IPS DF 6.9 (cell line): ENCODE results near the gene SIAH2.

Source experiments
- DNase-seq: peaks from one replicate; pipeline ENCODE4 v3.0.0-alpha.2; 2013; ENCODE audit warnings: low read depth, low spot score
- H3K27ac ChIP-seq: one replicate; pipeline ENCODE4 v1.5.1; 2013; ENCODE audit warnings: low read length, control low read depth
- H3K27me3 ChIP-seq: 2 replicates; pipeline ENCODE4 v1.6.1; 2013; ENCODE audit warnings: mild to moderate bottlenecking, low read length; ENCODE audit not compliant: control insufficient read depth, insufficient read depth
- H3K36me3 ChIP-seq: 2 replicates; pipeline ENCODE4 v1.6.1; 2013; ENCODE audit warnings: low read length; ENCODE audit not compliant: control insufficient read depth, insufficient read depth
- H3K4me1 ChIP-seq: 2 replicates; pipeline ENCODE4 v1.6.1; 2013; ENCODE audit warnings: low read length; ENCODE audit not compliant: control insufficient read depth, insufficient read depth
- H3K4me3 ChIP-seq: 2 replicates; pipeline ENCODE4 v1.5.1; 2013; ENCODE audit warnings: mild to moderate bottlenecking, low read length
- H3K9me3 ChIP-seq: 2 replicates; pipeline ENCODE4 v1.6.1; 2013; ENCODE audit warnings: low read length, inconsistent platforms; ENCODE audit not compliant: control insufficient read depth, insufficient read depth
- WGBS: extraction: QIAGEN DNeasy Blood & Tissue Kit; methylation state at CpG from one replicate; pipeline ENCODE4 v1.1.7; 2013; ENCODE audit warnings: mixed read lengths, missing lambda C conversion rate; ENCODE audit not compliant: insufficient read length, insufficient coverage; 5-methylcytosine and 5-hydroxymethylcytosine counted together

SIAH2 gene

DNA sequence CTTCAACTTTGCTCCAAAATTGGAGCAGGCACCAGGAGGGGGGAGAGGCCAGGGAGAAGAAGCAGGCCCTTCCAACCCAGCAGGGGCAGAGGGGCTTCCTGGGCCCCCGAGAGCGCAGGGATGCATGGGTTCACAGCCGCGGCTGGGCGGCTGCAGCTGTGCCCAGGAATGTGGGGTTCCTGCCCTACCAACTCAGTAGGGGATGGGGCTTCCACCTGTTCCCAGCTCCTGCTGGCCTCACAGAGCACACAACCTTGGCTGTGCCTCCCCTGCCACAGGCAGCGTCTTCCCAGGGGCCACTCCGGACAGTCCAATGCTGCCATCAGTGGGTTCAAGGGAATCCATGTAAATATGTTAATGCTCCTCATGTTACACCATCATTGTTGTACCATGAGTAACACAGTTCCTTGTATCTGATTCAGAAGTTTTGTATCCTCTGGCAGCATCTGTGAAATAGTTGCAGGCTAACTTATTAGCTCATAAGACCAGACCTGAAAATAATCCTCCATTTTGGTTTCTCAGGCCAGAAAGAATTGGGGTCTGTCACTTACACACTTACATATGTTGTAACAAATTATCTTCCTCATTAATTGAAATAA is 12.1 kb upstream of the SIAH2 start:
- Histone ChIP-seq H3K4me3 (no peak overlapping the region), H3K27me3 (no peaks in the 10 kb centered on the region), H3K4me1 (no peaks in the 10 kb centered on the region), H3K9me3 (no peaks in the 10 kb centered on the region), H3K36me3 (no peaks in the 10 kb centered on the region), H3K27ac (no peak overlapping the region)
- WGBS = no CpG with 5 or more reads among the region's 7 CpGs
- DNase-seq = no peak

DNA sequence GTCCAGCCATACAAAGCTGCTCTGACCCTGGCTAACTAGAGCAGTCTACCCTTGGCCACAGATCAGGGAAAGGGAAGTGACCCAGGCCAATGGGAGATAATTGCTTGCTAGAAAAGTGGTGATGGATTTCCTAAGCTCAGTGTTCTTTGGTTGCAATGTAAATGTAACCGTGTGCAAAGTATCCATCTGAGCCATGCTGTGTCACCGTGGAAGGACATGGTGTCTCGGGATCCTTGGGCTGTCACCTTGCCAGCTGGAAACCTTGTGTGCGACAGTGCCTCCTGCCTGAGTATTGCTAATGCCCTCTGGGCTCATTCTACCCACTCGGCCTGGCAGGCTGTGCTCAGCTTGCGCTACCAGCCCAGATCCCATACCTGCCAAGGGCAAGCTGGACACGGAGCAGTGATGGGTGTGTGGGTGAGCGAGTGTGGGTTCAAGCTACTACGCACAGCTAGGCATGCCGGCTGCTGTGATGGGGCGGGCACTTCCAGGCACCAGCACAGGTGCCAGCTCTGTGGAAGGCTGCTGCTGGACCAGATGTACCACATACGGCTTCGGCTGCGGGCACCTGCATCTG is 10.7 kb upstream of the SIAH2 start:
- DNase-seq = no peak
- no CpG with 5 or more reads among the region's 14 CpGs for WGBS
- H3K27ac ChIP-seq = no peak overlapping the region

DNA sequence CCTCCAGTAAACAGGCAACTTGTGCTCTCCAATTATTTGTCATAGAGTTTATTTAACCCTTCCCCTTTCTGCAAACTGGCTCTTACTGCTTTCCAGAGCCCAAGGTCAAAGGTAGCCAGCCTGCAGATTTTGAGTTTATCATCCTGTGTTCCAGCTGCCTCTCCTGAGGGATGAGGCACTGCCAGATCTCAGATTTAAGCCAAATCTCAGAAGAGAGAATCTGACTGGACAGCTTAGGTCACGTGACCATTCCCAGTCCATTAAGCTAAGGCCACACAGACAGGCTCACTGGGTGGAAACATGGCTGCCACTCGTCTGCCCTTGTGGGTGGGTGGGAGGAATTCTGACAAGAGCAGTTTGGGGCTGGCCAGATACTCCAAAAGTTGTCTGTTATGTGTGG is 8.6 kb upstream of the SIAH2 start:
- Histone ChIP-seq H3K9me3 (no peaks in the 10 kb centered on the region), H3K27me3 (no peaks in the 10 kb centered on the region), H3K36me3 (no peaks in the 10 kb centered on the region), H3K4me3 (no peak overlapping the region), H3K27ac (no peak overlapping the region), H3K4me1 (no peaks in the 10 kb centered on the region)
- DNase-seq = no peak
- no CpG with 5 or more reads among the region's 2 CpGs for WGBS

More for the DNA sequence above, 10.7 kb upstream of the SIAH2 start:
- H3K9me3 ChIP-seq = no peaks in the 10 kb centered on the region
- H3K27me3 ChIP-seq = no peaks in the 10 kb centered on the region
- H3K36me3 ChIP-seq = no peaks in the 10 kb centered on the region
- no peak overlapping the region for H3K4me3 ChIP-seq
- no peaks in the 10 kb centered on the region for H3K4me1 ChIP-seq

DNA sequence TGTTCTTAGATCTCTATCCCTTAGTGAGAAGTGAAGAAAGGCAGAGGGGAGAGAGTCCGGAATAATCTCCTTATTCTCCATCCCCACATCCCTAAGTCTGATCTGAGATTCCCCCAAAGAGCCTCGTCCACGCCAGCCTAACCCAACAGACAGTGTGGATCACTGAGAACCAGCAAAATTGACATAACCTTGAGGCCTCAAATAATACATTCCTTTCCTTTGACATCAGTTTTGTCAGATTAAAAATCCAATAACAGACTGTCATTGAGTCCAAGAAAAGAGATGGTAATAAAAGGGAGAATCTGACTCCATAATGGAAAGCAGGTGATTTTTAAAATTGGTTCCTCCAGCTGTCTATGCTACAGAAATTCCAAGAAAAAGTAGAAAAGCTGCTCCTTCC is 7.7 kb upstream of the SIAH2 start:
- Histone ChIP-seq H3K9me3 (no peaks in the 10 kb centered on the region), H3K4me1 (peaks cover 4% of the 10 kb centered on the region; the same call in 1 of the 2 replicates), H3K36me3 (no peaks in the 10 kb centered on the region), H3K27me3 (no peaks in the 10 kb centered on the region), H3K4me3 (no peak overlapping the region), H3K27ac (no peak overlapping the region)
- no peak for DNase-seq
- WGBS = no CpG with 5 or more reads among the region's 3 CpGs

DNA sequence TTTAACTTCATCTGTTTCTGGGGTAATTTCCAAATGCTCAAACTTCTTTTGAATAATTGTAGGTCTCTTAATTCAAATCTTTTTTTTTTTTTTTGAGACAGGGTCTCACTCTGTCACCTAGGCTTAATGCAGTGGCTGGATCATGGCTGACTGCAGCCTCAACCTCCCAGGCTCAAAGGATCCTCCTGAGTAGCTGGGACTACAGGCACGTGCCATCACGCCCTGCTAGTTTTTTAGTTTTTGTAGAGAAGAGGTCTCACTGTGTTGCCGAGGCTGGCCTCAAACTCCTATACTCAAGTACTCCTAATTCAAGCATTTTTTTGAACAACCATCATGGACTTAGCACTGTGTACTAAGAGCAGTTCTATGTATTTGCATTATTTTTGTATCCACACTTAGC is 3.8 kb upstream of the SIAH2 start:
- Histone ChIP-seq H3K27me3 (peaks cover 2% of the 10 kb centered on the region; the same call in 1 of the 2 replicates), H3K4me3 (no peak overlapping the region), H3K36me3 (no peaks in the 10 kb centered on the region; the same call in 1 of the 2 replicates), H3K4me1 (peaks cover 4% of the 10 kb centered on the region; the same call in 1 of the 2 replicates), H3K9me3 (no peaks in the 10 kb centered on the region), H3K27ac (no peak overlapping the region)
- no peak for DNase-seq
- WGBS = no CpG with 5 or more reads among the region's 3 CpGs

DNA sequence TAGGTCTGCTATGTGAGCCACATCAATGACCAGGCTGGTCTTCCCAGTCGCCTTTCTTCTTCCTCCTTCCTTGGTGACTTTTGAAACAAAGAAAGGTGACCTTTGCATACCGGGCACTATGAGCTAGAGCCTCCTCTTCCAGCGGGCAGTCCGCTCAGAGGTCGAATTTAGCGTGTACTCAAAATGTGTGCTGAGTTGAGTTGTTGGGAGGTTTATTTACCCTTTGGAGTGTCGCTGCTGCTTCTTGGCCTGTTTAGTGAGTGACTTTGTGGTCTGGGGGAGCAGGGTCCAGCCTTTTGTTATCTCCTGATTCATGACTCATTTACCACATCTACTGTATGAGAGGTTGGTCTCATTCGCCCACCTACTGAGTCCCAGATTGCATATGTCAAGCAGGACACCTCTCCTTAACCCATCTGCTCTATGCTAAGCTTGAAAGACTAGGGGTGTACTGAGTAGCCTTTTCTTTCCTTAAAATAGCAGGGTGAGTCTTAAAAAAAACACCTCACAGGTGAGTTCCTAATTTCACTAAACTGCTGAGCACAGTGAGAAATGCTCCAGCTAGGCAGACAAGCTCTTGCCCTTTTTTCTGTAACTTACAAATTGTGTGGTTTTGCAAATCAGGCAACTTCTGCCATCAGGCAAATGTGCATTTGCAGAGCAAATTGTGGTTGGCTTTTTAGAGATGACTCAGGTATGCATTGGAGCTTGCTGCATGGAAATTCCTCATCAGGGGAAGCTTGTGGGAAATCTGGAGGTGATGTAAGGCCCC is 3.2 kb upstream of the SIAH2 start:
- H3K4me1 ChIP-seq = peaks cover 4% of the 10 kb centered on the region; the same call in 1 of the 2 replicates
- H3K27me3 ChIP-seq = peaks cover 2% of the 10 kb centered on the region; the same call in 1 of the 2 replicates
- no peak for DNase-seq
- H3K36me3 ChIP-seq = no peaks in the 10 kb centered on the region; the same call in 1 of the 2 replicates
- H3K27ac ChIP-seq = no peak overlapping the region
- H3K9me3 ChIP-seq = no peaks in the 10 kb centered on the region
- WGBS = no CpG with 5 or more reads among the region's 8 CpGs
- no peak overlapping the region for H3K4me3 ChIP-seq

DNA sequence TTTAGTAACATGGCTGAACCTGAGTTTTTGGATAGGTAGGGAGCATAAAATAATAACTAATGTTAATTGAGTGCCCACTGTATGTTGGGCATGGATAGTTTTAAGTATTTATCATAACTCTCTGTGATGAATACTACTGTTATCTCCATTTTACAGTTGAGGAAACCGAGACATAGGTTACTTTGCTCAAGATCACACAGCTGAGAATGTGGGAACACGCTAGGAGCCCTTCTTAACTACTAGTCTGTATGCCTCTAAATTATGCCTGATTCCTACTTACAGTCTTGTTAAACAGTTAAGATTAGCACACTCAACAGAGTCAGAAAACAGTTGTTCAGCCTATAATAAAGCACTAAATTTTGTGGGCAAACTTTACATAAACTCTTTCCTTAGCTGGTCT is 2.0 kb upstream of the SIAH2 start:
- Histone ChIP-seq H3K4me1 (peaks cover 4% of the 10 kb centered on the region; the same call in 1 of the 2 replicates), H3K36me3 (no peaks in the 10 kb centered on the region; the same call in 1 of the 2 replicates), H3K27me3 (peaks cover 2% of the 10 kb centered on the region; the same call in 1 of the 2 replicates), H3K4me3 (no peak overlapping the region), H3K9me3 (no peaks in the 10 kb centered on the region), H3K27ac (no peak overlapping the region)
- DNase-seq = no peak
- WGBS = no CpG with 5 or more reads among the region's 2 CpGs

DNA sequence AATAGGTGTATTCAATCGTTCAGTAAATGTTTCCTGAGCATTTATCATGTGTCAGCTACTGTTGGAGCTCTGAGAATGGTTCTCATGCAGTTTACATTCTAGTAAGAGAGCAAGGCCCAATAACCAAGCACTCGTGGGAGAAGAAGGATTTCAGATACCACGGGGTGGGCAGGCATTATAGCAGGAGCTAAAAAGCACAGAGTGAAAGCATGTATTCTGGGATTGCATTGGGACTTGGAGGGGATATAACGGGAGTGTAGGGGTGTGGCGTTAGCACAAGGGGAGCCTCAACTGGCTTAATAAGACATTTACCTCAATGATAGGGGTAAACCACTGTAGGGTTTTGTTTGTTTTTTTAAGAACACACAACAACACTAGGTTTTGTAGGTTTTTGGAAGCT is 1.6 kb upstream of the SIAH2 start:
- no peak overlapping the region for H3K4me3 ChIP-seq
- H3K4me1 ChIP-seq = peaks cover 4% of the 10 kb centered on the region; the same call in 1 of the 2 replicates
- H3K27me3 ChIP-seq = peaks cover 2% of the 10 kb centered on the region; the same call in 1 of the 2 replicates
- WGBS = no CpG with 5 or more reads among the region's 5 CpGs
- H3K9me3 ChIP-seq = no peaks in the 10 kb centered on the region
- no peak for DNase-seq
- no peaks in the 10 kb centered on the region; the same call in 1 of the 2 replicates for H3K36me3 ChIP-seq
- H3K27ac ChIP-seq = no peak overlapping the region

DNA sequence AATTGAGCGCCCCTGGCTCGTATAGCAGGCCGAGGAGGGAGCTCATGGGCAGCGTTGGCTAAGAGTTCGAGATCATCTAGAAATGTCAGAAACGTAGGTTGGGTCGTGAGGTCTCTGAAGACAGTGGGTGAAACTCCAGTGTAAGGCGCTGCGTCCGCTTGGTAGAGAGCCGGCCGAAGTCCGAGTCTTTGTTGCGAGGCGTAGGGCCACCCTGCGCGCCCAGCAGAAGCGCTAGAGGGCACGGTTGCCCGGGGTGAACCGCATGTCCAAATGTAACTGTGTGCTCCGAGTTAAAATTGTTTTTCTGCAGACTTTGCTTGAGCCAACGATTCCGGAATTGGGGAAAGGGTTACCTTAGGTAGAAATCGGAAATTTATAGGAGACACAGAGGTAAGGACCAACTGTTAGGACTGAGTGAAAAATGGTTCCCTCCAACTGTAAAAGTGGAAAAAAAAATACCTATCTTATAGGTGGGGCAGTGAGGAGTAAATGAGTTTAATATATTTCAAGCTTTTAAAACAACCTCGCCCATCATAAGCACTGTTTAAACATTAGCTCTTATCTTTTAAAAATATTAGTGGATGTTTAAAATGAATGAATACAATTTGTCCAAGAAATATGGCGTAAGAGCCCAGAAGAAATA is 993 bp upstream of the SIAH2 start:
- H3K9me3 ChIP-seq = no peaks in the 10 kb centered on the region
- WGBS = no CpG with 5 or more reads among the region's 27 CpGs
- peak overlapping the region; percentile 91; the same call in 1 of the 2 replicates for H3K4me3 ChIP-seq
- H3K27ac ChIP-seq = no peak overlapping the region
- H3K36me3 ChIP-seq = no peaks in the 10 kb centered on the region; the same call in 1 of the 2 replicates
- H3K4me1 ChIP-seq = peaks cover 4% of the 10 kb centered on the region; the same call in 1 of the 2 replicates
- DNase-seq = no peak
- peaks cover 2% of the 10 kb centered on the region; the same call in 1 of the 2 replicates for H3K27me3 ChIP-seq

DNA sequence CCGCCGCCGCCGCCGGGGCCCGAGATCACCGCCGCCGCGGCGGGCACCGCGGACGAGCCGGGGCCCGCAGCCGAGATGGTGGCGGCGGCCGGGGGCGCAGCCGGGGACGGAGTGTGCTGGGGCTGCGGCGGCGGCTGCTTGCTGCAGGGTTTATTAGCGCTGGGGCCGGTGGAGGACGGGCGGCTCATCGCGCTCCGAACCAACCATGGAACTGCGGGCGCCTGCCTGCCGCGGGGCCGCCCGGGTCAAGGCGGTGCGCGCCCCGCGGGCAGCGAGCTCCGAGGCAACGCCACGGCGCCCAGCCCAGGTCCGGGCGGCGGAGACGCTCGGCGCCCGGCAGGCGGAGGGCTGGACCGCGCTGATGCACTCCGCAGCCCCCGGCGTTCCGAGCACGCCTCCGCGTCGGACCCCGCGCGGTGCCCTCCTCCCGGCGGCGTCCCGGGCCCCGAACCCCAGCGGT is 277 bp downstream of the SIAH2 start:
- WGBS = no CpG with 5 or more reads among the region's 76 CpGs
- Histone ChIP-seq H3K4me1 (peaks cover 4% of the 10 kb centered on the region; the same call in 1 of the 2 replicates), H3K27ac (no peak overlapping the region), H3K9me3 (no peaks in the 10 kb centered on the region), H3K36me3 (no peaks in the 10 kb centered on the region; the same call in 1 of the 2 replicates), H3K4me3 (peak overlapping the region; percentile 91), H3K27me3 (peaks cover 2% of the 10 kb centered on the region; the same call in 1 of the 2 replicates)
- no peak for DNase-seq
